Measurements from ENCODE around the gene TPH2.
A peak's percentile ranks its signal among the peaks of the same experiment; 100 is the strongest.

TPH2 gene

DNA sequence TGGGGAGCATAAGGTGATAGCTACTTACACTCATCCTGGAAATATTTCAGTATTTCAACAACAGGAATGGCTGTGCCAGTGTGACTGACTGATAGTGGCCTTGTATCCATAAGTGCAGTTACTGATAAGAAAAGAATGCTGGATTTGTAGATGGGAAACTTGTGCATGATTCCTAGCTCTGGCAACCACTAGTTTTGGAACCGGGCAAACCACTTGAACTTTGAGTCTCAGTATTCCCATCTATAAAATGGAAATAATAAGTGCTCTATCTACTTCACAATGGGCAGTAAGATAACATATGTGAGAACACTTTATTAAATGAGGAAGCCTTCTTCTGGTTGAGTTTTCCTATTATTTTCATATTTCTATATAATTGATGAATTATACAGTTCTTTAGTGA lies 77.2 kb downstream of the TPH2 start:
- Histone ChIP-seq H3K9ac (ENCODE audit: low read depth, low read length) (no peak overlapping the region), H3K4me3 (ENCODE audit: low read depth in 1 of 2, low read length in 2 of 2) (no peak overlapping the region), H3K9me3 (ENCODE audit: insufficient read depth, low read length, severe bottlenecking) (no peaks in the 10 kb centered on the region), H3K4me1 (ENCODE audit: insufficient read depth, low read length) (peaks cover 6% of the 10 kb centered on the region), H2AFZ (ENCODE audit: low read depth, low read length) (no peak overlapping the region), H3K27me3 (ENCODE audit: insufficient read depth, low read length, poor library complexity) (no peaks in the 10 kb centered on the region), H4K20me1 (ENCODE audit: insufficient read depth, low read length) (no peaks in the 10 kb centered on the region), H3K79me2 (ENCODE audit: insufficient read depth, low read length) (no peaks in the 10 kb centered on the region), H3K36me3 (ENCODE audit: insufficient read depth, low read length) (no peaks in the 10 kb centered on the region), H3K27ac (ENCODE audit: low read length) (no peak overlapping the region), H3K4me2 (ENCODE audit: insufficient read depth, low read length) (no peak overlapping the region)
- DNase-seq (no peak), ATAC-seq (ENCODE audit: insufficient read depth, low read depth) (no peak)
- no peak for TF ChIP-seq EZH2 (IDR thresholded peaks at IDR 0.05; ENCODE audit: borderline replicate concordance, low read depth, low read length, severe bottlenecking)
- TF ChIP-seq, protein P1, sequence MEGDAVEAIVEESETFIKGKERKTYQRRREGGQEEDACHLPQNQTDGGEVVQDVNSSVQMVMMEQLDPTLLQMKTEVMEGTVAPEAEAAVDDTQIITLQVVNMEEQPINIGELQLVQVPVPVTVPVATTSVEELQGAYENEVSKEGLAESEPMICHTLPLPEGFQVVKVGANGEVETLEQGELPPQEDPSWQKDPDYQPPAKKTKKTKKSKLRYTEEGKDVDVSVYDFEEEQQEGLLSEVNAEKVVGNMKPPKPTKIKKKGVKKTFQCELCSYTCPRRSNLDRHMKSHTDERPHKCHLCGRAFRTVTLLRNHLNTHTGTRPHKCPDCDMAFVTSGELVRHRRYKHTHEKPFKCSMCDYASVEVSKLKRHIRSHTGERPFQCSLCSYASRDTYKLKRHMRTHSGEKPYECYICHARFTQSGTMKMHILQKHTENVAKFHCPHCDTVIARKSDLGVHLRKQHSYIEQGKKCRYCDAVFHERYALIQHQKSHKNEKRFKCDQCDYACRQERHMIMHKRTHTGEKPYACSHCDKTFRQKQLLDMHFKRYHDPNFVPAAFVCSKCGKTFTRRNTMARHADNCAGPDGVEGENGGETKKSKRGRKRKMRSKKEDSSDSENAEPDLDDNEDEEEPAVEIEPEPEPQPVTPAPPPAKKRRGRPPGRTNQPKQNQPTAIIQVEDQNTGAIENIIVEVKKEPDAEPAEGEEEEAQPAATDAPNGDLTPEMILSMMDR (IDR thresholded peaks at IDR 0.05; ENCODE audit: borderline replicate concordance, extremely low read depth, low read length, poor library complexity, severe bottlenecking) = no peak

DNA sequence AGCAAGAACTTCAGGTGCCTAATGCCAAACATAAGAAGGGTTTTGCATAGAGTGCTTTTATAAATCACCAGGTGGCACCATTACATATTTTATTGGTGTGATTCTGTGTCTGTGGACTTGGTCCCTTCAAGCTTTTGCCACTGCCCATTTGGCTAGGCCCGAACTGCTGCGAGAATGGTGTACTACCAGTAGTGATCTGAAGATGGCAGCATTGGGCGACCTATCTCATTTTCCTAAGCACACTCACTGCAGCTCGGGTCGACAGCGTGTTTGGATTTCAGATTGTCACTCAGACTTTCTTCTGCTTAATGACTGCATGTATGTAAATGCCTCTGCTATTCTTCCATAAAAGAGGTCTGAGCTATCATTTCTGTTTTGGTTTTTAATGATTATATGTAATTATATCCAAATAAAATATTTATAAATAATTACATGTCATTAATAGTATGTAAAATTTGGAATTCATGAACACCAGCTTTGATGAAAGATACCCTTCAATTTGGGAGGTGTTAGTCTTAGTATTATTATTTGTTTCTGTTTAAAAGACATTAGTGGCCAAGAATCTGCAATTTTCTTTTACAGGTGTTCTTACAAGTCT lies 78.5 kb downstream of the TPH2 start:
- Histone ChIP-seq H3K9ac (ENCODE audit: low read depth, low read length) (no peak overlapping the region), H3K4me2 (ENCODE audit: insufficient read depth, low read length) (no peak overlapping the region), H3K4me3 (ENCODE audit: low read depth in 1 of 2, low read length in 2 of 2) (no peak overlapping the region), H3K79me2 (ENCODE audit: insufficient read depth, low read length) (no peaks in the 10 kb centered on the region), H4K20me1 (ENCODE audit: insufficient read depth, low read length) (no peaks in the 10 kb centered on the region), H2AFZ (ENCODE audit: low read depth, low read length) (no peak overlapping the region), H3K9me3 (ENCODE audit: insufficient read depth, low read length, severe bottlenecking) (no peaks in the 10 kb centered on the region), H3K27me3 (ENCODE audit: insufficient read depth, low read length, poor library complexity) (no peaks in the 10 kb centered on the region), H3K36me3 (ENCODE audit: insufficient read depth, low read length) (no peaks in the 10 kb centered on the region), H3K27ac (ENCODE audit: low read length) (no peak overlapping the region), H3K4me1 (ENCODE audit: insufficient read depth, low read length) (peaks cover 6% of the 10 kb centered on the region)
- ATAC-seq (ENCODE audit: insufficient read depth, low read depth) (peak; percentile 89), DNase-seq (peak; percentile 69)
- no peak for TF ChIP-seq EZH2 (IDR thresholded peaks at IDR 0.05; ENCODE audit: borderline replicate concordance, low read depth, low read length, severe bottlenecking)
- TF ChIP-seq, protein P1 (IDR thresholded peaks at IDR 0.05; ENCODE audit: borderline replicate concordance, extremely low read depth, low read length, poor library complexity, severe bottlenecking) = peak; percentile 89

DNA sequence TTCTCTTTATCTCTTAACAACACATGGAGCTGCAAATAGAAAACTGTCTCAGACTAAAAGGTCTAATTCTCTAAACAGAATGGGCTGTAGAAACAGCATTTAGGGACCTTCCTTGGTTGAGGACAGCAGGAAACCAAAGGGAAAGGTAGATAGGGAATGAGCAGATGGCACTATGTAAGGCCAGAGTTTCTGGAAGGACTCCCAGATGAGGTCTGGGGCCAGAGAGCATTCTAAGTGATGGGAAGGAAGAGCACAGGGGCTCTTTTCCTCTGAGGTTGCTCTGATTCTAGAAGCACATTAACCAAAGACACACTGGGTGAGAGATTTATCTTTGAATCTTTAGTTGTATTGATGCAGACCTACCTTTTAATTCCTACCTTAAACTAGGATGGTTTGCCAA lies 79.4 kb downstream of the TPH2 start:
- no peak overlapping the region for H3K27ac ChIP-seq (ENCODE audit: low read length)
- H3K27me3 ChIP-seq (ENCODE audit: insufficient read depth, low read length, poor library complexity) = no peaks in the 10 kb centered on the region
- no peak for DNase-seq
- no peaks in the 10 kb centered on the region for H4K20me1 ChIP-seq (ENCODE audit: insufficient read depth, low read length)
- TF ChIP-seq, protein P1 (IDR thresholded peaks at IDR 0.05; ENCODE audit: borderline replicate concordance, extremely low read depth, low read length, poor library complexity, severe bottlenecking) = no peak
- TF ChIP-seq EZH2 (IDR thresholded peaks at IDR 0.05; ENCODE audit: borderline replicate concordance, low read depth, low read length, severe bottlenecking) = no peak
- ATAC-seq (ENCODE audit: insufficient read depth, low read depth) = no peak
- H3K36me3 ChIP-seq (ENCODE audit: insufficient read depth, low read length) = no peaks in the 10 kb centered on the region
- H3K79me2 ChIP-seq (ENCODE audit: insufficient read depth, low read length) = no peaks in the 10 kb centered on the region
- no peak overlapping the region for H3K9ac ChIP-seq (ENCODE audit: low read depth, low read length)
- H3K4me1 ChIP-seq (ENCODE audit: insufficient read depth, low read length) = peaks cover 6% of the 10 kb centered on the region
- no peak overlapping the region for H2AFZ ChIP-seq (ENCODE audit: low read depth, low read length)
- H3K9me3 ChIP-seq (ENCODE audit: insufficient read depth, low read length, severe bottlenecking) = no peaks in the 10 kb centered on the region
- H3K4me3 ChIP-seq (ENCODE audit: low read depth in 1 of 2, low read length in 2 of 2) = no peak overlapping the region
- no peak overlapping the region for H3K4me2 ChIP-seq (ENCODE audit: insufficient read depth, low read length)

All from DND-41 (cell line).